ENCODE data around the gene CLDN6.

Gene CLDN6

DNA sequence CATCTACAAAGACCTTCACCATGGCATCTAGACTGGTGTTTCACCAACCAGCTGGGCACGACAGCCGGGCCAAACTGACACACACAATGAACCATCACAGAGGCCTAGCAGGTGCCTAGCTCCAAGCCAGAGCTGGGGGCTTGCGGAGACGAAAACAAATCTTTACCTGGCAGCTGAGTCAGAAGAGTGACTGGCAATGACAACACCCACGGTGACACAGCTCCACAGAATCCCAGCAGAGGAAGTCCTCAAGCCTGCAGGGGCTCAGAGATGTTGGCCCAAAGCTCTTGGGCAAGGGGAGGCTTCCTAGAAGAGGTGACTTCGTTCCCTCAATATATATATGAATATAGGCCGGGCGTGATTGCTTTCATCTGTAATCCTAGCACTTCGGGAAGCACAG, 33.5 kb upstream of the CLDN6 start:
- DNase-seq (ENCODE audit: low spot score): no peak

- no peak for DNase-seq (ENCODE audit: low spot score)
These were observed 33.0 kb upstream of the CLDN6 start for GRCh38 chr16:3051009-3051408.

DNA sequence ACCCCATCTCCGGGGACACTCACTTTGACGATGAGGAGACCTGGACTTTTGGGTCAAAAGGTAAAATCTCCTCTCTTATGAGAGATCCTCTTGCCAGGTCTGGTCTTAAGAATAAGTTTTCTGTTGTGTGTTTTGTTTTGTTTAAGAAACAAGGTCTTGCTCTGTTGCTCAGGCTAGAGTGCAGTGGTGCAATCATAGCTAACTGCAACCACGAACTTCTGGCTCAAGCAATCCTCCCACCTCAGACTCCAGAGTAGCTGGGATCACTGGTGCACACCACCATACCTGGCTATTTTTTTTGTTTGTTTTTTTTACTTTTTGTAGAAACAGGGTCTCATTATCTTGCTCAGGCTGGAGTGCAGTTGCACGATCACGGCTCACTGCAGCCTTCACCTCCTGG, 32.5 kb upstream of the CLDN6 start:
- no peak for DNase-seq (ENCODE audit: low spot score)

- no peak for DNase-seq (ENCODE audit: low spot score)
These were observed 32.0 kb upstream of the CLDN6 start for GRCh38 chr16:3049921-3050481.

- DNase-seq (ENCODE audit: low spot score): no peak
These were observed 29.4 kb upstream of the CLDN6 start for GRCh38 chr16:3047387-3047720.

- no peak for DNase-seq (ENCODE audit: low spot score)
These were observed 28.8 kb upstream of the CLDN6 start for GRCh38 chr16:3046641-3047386.

GRCh38 chr16:3045758-3046640, 28.0 kb upstream of the CLDN6 start, which contains the start of gene MMP25:
TSS of gene MMP25 (plus strand) at chr16:3046561. CDS start at chr16:3046918, 357 bp downstream.
- no peak for DNase-seq (ENCODE audit: low spot score)

- no peak for DNase-seq (ENCODE audit: low spot score)
These were observed 26.7 kb upstream of the CLDN6 start for GRCh38 chr16:3044708-3045107.

DNA sequence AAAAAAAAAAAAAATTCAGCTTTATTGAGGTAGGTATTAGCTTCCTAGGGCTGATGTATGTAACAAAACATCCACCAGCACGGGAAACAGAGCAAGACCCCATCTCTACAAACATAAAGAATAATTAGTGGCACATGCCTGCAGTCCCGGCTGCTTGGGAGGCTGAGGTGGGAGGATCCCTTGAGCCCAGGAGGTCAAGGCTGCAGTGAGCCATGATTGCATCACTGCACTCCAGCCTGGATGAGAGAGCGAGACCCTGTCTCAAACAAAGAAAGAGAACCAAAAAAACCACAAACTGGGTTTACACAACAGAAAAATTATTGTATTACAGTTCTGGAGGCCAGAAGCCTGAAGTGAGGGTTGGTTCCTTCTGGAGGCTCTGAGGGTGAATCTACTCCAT, 24.4 kb upstream of the CLDN6 start:
- no peak for DNase-seq (ENCODE audit: low spot score)

DNA sequence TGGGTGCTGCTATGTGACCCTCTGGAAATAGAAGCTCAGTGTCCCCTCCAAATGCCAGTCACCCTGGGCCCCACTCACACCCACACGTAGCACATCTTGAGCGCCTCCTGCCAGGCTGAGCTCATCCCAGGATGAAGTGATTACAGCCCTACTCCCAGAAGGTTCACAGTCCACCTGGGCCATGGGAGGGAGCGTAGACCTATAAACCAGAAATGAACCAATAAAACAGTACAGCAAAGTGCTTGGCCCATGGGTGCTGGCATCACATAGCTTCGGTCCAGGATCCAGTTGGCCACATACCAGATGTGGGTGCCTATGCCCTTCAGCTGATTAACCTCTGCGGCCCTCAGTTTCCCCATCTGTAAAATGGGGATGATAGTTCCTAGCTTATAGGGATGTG, 20.9 kb upstream of the CLDN6 start:
- DNase-seq (ENCODE audit: low spot score): no peak

GRCh38 chr16:3038256-3038655, 20.3 kb upstream of the CLDN6 start:
- no peak for DNase-seq (ENCODE audit: low spot score)

GRCh38 chr16:3036726-3037315, 18.8 kb upstream of the CLDN6 start, which contains the start of gene BICDL2:
TSS of gene BICDL2 (minus strand) at chr16:3036944. CDS start at chr16:3035496, 1,448 bp downstream.
- no peak for DNase-seq (ENCODE audit: low spot score)

GRCh38 chr16:3035972-3036725, 18.2 kb upstream of the CLDN6 start:
- DNase-seq (ENCODE audit: low spot score): no peak

DNA sequence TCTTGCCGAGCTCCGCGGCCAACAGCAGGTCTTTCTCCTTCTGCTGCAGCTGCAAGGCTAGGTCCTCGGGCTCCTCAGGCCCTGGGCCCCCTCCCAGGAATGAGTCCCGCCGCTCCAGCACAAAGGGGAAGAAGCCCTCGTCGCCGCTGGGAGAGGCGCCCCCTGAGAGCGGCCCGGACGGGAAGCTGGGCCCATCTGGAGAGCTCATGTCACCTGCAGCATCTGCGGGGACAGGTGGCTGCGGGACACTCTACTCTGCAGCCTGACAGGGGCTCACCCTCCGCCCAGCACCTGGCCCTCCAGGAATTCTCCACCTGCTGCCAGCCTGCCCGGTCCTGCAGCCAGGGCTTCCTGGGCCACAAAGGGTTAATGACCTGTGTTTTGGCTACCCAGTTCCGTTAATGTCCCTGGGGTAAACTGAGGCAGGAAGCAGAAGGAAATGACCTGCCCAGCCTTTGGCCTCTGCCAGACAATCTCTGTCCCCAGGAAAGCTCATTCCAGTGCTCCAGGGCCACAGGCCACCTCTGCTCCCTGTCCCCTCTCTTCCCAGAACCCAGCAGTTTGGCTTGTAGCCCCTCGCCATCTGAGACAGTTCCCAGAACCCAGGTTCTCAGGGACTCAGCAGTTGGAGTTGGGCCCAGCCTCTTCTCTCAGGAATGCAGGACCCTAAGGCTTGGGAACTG, 17.4 kb upstream of the CLDN6 start:
- DNase-seq (ENCODE audit: low spot score): no peak

GRCh38 chr16:3032624-3033023, 14.6 kb upstream of the CLDN6 start:
- no peak for DNase-seq (ENCODE audit: low spot score)

DNA sequence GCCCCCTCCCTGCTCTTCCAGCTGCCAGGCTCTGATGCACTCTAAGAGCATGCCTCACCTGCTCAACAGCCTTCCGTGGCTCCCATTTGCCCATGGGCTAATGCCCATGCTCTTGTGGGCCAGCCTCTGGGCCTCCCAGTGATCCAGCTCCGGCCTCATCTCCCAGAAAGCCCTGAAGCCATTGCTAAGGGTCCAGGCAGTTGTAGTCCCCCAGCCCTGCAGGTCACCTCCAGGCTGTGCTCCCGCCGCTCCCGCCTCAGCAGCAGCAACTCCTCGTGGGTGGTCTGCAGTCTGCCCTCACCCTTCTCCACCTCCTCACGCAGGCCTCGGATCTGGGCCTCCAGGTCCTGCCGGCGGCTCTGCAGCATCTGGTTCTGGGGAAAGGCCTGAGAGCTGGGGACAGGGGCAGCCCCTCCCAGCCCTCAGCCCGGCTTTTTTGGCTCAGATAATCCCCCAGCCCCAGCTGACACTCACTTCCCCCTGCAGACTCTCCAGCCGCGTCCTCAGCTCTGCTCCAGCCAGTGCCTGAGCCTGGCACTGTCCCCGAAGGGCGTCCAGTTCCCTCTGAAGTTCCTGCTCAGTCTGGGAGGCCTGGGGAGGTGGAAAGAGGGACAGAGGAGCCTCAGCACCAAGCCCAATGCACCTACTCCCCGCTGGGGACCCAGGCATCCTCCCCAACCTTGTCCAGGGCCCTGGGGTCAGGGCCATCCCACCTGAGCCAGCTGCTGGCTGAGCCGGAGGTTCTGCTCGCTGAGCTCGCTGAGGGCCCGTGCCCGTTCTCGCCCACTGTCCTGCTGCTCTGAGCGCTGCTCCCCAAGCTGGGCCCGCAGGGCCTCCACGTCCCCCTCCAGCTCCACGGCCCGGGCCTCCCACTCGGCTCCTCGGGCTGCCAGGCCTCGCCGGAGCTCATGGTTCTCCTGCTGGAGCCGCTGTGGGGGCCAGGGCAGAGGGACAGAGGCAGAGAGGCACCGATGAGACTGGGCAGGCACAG, 12.5 kb upstream of the CLDN6 start:
- DNase-seq (ENCODE audit: low spot score): no peak

GRCh38 chr16:3029491-3030221, 11.7 kb upstream of the CLDN6 start:
- peak; percentile 71 for DNase-seq (ENCODE audit: low spot score)

DNA sequence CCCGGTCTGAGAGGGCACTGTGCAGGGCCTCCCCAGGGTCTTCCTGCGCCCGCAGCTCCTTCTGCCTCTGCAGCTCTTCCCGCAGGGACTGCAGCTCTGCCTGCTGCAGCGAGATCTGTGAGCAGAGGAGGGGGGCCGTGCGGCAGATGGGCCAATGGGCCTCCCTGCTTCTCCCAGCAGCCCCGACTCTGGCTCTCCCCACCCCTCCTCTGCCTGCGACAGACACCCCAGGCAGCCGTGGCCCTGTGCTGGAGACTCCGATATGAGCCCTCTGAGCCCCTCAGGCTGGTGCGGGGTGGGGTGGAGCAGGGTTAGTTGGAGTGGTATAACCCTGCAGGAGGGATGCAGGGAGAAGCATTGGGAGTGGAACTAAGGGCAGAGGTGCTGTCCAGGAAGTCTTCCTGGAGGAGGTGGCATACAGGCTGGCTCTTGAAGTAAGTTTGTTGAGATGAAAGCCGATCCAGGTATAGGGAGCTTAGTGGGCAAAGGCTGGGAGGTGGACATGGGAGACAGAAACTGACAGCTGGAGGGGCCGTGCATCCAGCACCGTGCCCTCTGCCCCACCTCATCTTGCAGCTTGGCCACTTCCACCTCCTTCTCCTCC, 10.8 kb upstream of the CLDN6 start:
- DNase-seq (ENCODE audit: low spot score): no peak
